ENCODE results near the gene ATOSA.

The ATOSA gene

DNA sequence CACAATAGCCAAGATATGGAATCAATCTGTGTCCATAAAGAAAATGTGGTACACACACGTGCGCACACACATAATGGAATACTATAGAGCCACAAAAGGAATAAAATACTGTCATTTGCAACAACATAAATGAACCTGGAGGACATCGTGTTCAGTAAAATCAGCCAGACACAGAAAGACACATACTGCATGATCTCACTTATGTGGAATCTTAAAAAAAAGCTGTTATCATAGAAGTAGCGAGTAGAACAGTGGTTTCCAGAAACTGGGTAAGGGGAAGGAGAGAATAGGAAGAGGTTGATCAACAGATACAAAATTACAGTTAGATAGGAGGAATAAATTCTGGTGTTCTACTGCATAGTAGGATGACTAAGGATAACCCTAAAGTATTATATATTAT lies 11.1 kb downstream of the ATOSA start:
- DNase-seq (ENCODE audit: low read depth, low spot score), result no peak
- Histone ChIP-seq H3K4me3 (no peak overlapping the region), H3K27ac (no peak overlapping the region), H3K9ac (ENCODE audit: insufficient read length) (no peak overlapping the region), H3K36me3 (ENCODE audit: insufficient read depth, low read length) (no peaks in the 10 kb centered on the region), H3K9me3 (ENCODE audit: low read depth, low read length) (no peaks in the 10 kb centered on the region)
- TF ChIP-seq FOXP2 (optimal IDR thresholded peaks at IDR 0.05; ENCODE audit: control extremely low read depth, extremely low read length, insufficient read depth), result no peak
- no peak for TF ChIP-seq POLR2AphosphoS5 (IDR thresholded peaks at IDR 0.05; ENCODE audit: borderline replicate concordance, low read depth, low read length)
- no peak for TF ChIP-seq EZH2 (IDR thresholded peaks at IDR 0.05)

GRCh38 chr15:52667597-52667996 lies 11.6 kb downstream of the ATOSA start:
- Histone ChIP-seq H3K27ac (no peak overlapping the region), H3K9me3 (ENCODE audit: low read depth, low read length) (no peaks in the 10 kb centered on the region), H3K4me3 (no peak overlapping the region), H3K36me3 (ENCODE audit: insufficient read depth, low read length) (no peaks in the 10 kb centered on the region), H3K9ac (ENCODE audit: insufficient read length) (no peak overlapping the region)
- TF ChIP-seq EZH2 (IDR thresholded peaks at IDR 0.05), result no peak
- TF ChIP-seq FOXP2 (optimal IDR thresholded peaks at IDR 0.05; ENCODE audit: control extremely low read depth, extremely low read length, insufficient read depth), result no peak
- no peak for TF ChIP-seq POLR2AphosphoS5 (IDR thresholded peaks at IDR 0.05; ENCODE audit: borderline replicate concordance, low read depth, low read length)
- no peak for DNase-seq (ENCODE audit: low read depth, low spot score)

DNA sequence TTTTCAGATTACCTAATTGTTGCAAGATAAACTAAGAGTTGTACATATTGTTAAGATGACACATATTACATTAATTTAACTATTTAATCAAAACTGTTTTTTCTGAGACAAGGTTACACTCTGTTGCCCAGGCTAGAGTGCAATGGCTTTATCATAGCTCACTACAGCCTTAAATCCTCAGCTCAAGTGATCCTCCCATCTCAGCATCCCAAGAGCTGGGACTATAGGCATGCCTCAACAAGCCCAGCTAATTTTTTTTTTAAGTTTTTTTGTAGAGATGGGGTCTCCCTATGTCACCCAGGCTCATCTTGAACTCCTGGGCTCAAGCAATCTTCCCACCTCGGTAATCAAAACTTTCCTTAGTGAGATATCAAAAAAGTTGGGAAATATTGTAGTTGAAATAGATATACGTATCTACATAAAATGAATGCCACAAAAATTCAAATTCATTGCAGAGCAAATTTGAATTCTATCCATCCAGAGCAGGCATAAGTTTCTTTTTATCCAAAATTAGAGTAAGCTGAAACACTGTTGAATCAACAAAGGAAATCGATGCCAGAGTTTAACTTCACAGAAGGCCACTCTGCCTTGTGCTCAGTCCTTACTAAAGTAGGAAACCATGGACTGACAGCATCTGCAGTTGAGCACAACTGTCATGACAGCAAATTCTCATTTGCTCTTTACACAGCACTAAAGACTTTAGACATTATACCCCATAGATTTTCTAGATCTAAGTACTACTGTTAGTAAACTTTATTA lies 15.5 kb downstream of the ATOSA start:
- no peaks in the 10 kb centered on the region for H3K9me3 ChIP-seq (ENCODE audit: low read depth, low read length)
- no peak for TF ChIP-seq EZH2 (IDR thresholded peaks at IDR 0.05)
- TF ChIP-seq POLR2AphosphoS5 (IDR thresholded peaks at IDR 0.05; ENCODE audit: borderline replicate concordance, low read depth, low read length), result no peak
- TF ChIP-seq FOXP2 (optimal IDR thresholded peaks at IDR 0.05; ENCODE audit: control extremely low read depth, extremely low read length, insufficient read depth), result no peak
- H3K9ac ChIP-seq (ENCODE audit: insufficient read length), result no peak overlapping the region
- H3K36me3 ChIP-seq (ENCODE audit: insufficient read depth, low read length), result no peaks in the 10 kb centered on the region
- H3K27ac ChIP-seq, result no peak overlapping the region
- H3K4me3 ChIP-seq, result no peak overlapping the region
- DNase-seq (ENCODE audit: low read depth, low spot score), result no peak

GRCh38 chr15:52661909-52662308 lies 17.3 kb downstream of the ATOSA start:
- no peaks in the 10 kb centered on the region for H3K36me3 ChIP-seq (ENCODE audit: insufficient read depth, low read length)
- no peak overlapping the region for H3K4me3 ChIP-seq
- no peak for TF ChIP-seq EZH2 (IDR thresholded peaks at IDR 0.05)
- H3K9me3 ChIP-seq (ENCODE audit: low read depth, low read length), result no peaks in the 10 kb centered on the region
- DNase-seq (ENCODE audit: low read depth, low spot score), result no peak
- H3K9ac ChIP-seq (ENCODE audit: insufficient read length), result no peak overlapping the region
- H3K27ac ChIP-seq, result no peak overlapping the region

- H3K4me3 ChIP-seq, result no peak overlapping the region
- H3K9me3 ChIP-seq (ENCODE audit: low read depth, low read length), result no peaks in the 10 kb centered on the region
- no peaks in the 10 kb centered on the region for H3K36me3 ChIP-seq (ENCODE audit: insufficient read depth, low read length)
- DNase-seq (ENCODE audit: low read depth, low spot score), result no peak
- H3K9ac ChIP-seq (ENCODE audit: insufficient read length), result no peak overlapping the region
- H3K27ac ChIP-seq, result no peak overlapping the region
- TF ChIP-seq POLR2AphosphoS5 (IDR thresholded peaks at IDR 0.05; ENCODE audit: borderline replicate concordance, low read depth, low read length), result no peak
- no peak for TF ChIP-seq FOXP2 (optimal IDR thresholded peaks at IDR 0.05; ENCODE audit: control extremely low read depth, extremely low read length, insufficient read depth)
- TF ChIP-seq EZH2 (IDR thresholded peaks at IDR 0.05), result no peak
These were observed 19.0 kb downstream of the ATOSA start for GRCh38 chr15:52660192-52660591.

DNA sequence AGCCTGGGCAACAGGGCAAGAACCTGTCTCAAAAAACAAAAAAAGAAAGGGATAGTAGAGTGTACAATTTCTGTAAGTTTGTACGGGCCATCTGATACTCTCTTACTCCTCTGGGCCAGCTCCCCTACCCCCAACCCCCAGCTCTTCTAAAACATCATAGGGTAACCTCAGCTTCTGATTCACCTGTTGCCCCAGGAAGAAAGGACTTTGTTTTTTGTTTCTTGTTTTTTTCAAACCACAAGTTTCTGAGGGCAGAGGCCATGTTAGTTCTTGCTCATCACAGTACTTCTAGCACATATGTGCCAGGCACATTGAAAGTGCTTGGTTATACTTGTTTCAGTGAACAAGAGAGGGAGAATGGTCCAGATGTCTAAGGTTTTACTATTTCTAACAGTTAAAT lies 20.2 kb downstream of the ATOSA start:
- H3K4me3 ChIP-seq, result no peak overlapping the region
- H3K9ac ChIP-seq (ENCODE audit: insufficient read length), result no peak overlapping the region
- DNase-seq (ENCODE audit: low read depth, low spot score), result no peak
- H3K9me3 ChIP-seq (ENCODE audit: low read depth, low read length), result no peaks in the 10 kb centered on the region
- no peaks in the 10 kb centered on the region for H3K36me3 ChIP-seq (ENCODE audit: insufficient read depth, low read length)
- TF ChIP-seq POLR2AphosphoS5 (IDR thresholded peaks at IDR 0.05; ENCODE audit: borderline replicate concordance, low read depth, low read length) (no peak), EZH2 (IDR thresholded peaks at IDR 0.05) (no peak), FOXP2 (optimal IDR thresholded peaks at IDR 0.05; ENCODE audit: control extremely low read depth, extremely low read length, insufficient read depth) (no peak)
- H3K27ac ChIP-seq, result no peak overlapping the region

DNA sequence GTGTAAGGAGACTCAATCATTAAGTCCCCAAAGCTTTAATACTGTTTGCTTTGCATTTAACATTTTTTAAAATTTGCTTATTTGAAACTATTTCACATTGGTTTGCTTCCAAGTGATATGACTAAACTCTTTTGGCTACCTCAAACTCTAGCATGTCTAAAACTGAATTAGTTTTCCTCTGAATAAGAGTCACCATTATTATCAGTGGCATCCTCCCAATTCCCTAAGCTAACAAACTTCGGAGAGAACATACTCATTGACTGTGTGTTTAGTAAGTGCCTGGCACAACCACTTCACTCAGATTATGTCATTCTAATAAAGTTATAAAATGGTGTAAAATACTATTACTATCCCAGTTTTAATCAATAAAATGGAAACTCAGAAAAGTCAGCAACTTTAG lies 21.9 kb downstream of the ATOSA start:
- no peak for DNase-seq (ENCODE audit: low read depth, low spot score)
- no peaks in the 10 kb centered on the region for H3K9me3 ChIP-seq (ENCODE audit: low read depth, low read length)
- no peak overlapping the region for H3K9ac ChIP-seq (ENCODE audit: insufficient read length)
- H3K4me3 ChIP-seq, result no peak overlapping the region
- H3K36me3 ChIP-seq (ENCODE audit: insufficient read depth, low read length), result no peaks in the 10 kb centered on the region
- TF ChIP-seq EZH2 (IDR thresholded peaks at IDR 0.05) (no peak), POLR2AphosphoS5 (IDR thresholded peaks at IDR 0.05; ENCODE audit: borderline replicate concordance, low read depth, low read length) (no peak), FOXP2 (optimal IDR thresholded peaks at IDR 0.05; ENCODE audit: control extremely low read depth, extremely low read length, insufficient read depth) (no peak)
- H3K27ac ChIP-seq, result no peak overlapping the region

DNA sequence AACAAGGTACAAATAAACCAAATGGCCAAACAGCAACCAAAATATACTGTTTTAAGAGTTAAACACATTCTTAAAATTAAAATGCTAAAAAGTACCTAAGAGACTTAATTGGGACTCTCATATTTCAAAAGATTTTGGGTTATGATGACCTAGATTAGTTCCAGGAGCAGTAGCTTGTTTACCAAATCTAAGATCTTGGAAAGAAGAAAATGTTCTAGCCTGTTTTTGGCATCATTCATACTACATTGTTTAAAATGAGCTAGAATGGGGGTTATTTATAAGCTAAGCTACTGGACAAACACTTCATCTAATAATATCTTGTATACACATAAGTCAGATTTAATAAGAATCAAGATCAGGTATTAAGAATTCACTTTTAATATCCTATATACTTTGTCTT lies 22.8 kb downstream of the ATOSA start:
- no peak for TF ChIP-seq FOXP2 (optimal IDR thresholded peaks at IDR 0.05; ENCODE audit: control extremely low read depth, extremely low read length, insufficient read depth)
- TF ChIP-seq POLR2AphosphoS5 (IDR thresholded peaks at IDR 0.05; ENCODE audit: borderline replicate concordance, low read depth, low read length), result no peak
- TF ChIP-seq EZH2 (IDR thresholded peaks at IDR 0.05), result no peak
- Histone ChIP-seq H3K27ac (no peak overlapping the region), H3K9me3 (ENCODE audit: low read depth, low read length) (no peaks in the 10 kb centered on the region), H3K4me3 (no peak overlapping the region), H3K36me3 (ENCODE audit: insufficient read depth, low read length) (no peaks in the 10 kb centered on the region), H3K9ac (ENCODE audit: insufficient read length) (no peak overlapping the region)
- DNase-seq (ENCODE audit: low read depth, low spot score), result no peak

DNA sequence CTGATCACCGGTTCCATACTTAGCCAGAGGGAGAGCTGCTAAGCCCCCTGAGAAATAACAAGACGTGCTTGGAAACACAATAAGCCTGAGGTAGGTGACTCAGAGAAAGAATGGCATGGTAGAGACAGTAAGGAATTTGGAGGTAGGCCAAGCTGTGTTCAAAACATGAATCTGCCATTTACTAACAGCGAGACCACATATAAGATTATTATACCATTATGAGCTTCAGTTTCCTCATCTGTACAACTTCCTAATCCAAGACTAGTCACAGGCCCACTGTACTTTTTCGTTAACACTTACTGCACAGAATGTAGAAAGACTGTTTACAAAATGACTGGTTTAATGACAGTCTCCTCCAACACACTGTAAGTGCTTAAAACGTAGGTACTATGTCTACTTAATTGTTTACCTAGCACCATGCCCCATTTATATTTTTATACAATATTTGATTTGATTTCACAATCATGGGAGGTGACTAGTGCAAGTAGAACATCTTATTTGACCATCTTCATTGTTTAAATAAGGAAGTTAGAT lies 25.7 kb downstream of the ATOSA start:
- Histone ChIP-seq H3K9ac (ENCODE audit: insufficient read length) (no peak overlapping the region), H3K27ac (no peak overlapping the region), H3K9me3 (ENCODE audit: low read depth, low read length) (no peaks in the 10 kb centered on the region), H3K4me3 (no peak overlapping the region), H3K36me3 (ENCODE audit: insufficient read depth, low read length) (no peaks in the 10 kb centered on the region)
- TF ChIP-seq POLR2AphosphoS5 (IDR thresholded peaks at IDR 0.05; ENCODE audit: borderline replicate concordance, low read depth, low read length) (no peak), FOXP2 (optimal IDR thresholded peaks at IDR 0.05; ENCODE audit: control extremely low read depth, extremely low read length, insufficient read depth) (no peak), EZH2 (IDR thresholded peaks at IDR 0.05) (no peak)
- no peak for DNase-seq (ENCODE audit: low read depth, low spot score)
